AG10803 (cell line): Measurements from ENCODE around the gene C1QB.
"Not testable (repeated sequence)": the region's sequence is repeated elsewhere in the genome, so short reads cannot be mapped to it uniquely, and the experiment has no call there.

ENCODE experiments used
- DNase-seq: peaks from one replicate; pipeline ENCODE4 v3.0.0; 2010; ENCODE audit warnings: low read depth
- H3K4me3 ChIP-seq: 2 replicates; pipeline ENCODE4 v1.5.1; 2011; ENCODE audit warnings: mild to moderate bottlenecking, low read length, control low read depth
- TF ChIP-seq, protein P1 (sequence below): conservative IDR thresholded peaks from 2 replicates; pipeline ENCODE4 v1.5.1; 2011; ENCODE audit warnings: mild to moderate bottlenecking, low read length, control low read depth, inconsistent platforms

Gene C1QB

DNA sequence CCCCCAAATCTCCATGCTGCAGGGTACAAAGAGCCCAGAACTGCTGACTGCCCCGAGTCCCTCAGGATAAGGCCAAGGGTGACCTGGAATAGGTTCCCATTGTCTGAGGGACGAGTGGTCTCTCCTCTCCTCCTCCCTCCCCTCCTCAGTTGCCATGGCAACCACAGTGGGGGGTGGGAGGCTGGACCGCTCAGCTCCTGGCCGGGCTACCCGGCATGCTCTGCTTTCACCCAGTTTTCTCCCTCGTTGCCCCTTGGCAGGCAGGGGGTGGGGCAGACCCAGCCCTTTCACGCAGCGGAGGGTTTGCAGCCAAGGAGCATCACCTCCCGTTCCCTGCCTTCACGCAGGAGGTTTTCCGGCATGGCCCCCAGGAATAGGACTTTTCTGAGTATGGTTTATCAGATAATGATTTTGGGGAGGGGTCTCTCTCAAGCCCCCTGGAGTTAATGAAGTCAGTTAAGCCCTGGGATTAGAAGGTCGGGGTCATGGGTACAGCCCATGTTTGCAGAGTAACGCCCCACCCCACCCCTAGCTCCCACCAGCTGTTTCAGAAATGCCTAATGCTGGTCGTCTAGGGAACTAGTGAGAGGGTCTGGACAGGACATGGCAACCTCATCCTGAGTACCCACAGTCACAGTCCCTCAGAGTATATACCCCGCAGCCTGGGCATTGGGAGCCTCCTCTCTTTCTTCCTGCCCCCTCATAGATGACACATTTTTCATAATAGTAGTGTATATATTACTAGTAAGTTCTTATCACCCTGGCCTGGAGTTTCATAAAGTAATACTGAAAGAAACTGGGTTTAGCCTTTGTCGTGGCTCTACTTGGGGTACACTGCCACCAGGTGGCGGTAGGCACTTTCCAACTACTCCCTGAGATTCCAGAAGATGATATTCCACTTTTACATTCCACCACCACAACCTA lies 20.7 kb downstream of the C1QB start:
- no peak overlapping the region for H3K4me3 ChIP-seq
- TF ChIP-seq, protein P1, sequence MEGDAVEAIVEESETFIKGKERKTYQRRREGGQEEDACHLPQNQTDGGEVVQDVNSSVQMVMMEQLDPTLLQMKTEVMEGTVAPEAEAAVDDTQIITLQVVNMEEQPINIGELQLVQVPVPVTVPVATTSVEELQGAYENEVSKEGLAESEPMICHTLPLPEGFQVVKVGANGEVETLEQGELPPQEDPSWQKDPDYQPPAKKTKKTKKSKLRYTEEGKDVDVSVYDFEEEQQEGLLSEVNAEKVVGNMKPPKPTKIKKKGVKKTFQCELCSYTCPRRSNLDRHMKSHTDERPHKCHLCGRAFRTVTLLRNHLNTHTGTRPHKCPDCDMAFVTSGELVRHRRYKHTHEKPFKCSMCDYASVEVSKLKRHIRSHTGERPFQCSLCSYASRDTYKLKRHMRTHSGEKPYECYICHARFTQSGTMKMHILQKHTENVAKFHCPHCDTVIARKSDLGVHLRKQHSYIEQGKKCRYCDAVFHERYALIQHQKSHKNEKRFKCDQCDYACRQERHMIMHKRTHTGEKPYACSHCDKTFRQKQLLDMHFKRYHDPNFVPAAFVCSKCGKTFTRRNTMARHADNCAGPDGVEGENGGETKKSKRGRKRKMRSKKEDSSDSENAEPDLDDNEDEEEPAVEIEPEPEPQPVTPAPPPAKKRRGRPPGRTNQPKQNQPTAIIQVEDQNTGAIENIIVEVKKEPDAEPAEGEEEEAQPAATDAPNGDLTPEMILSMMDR = peak; percentile 93
- DNase-seq = peak; percentile 58

DNA sequence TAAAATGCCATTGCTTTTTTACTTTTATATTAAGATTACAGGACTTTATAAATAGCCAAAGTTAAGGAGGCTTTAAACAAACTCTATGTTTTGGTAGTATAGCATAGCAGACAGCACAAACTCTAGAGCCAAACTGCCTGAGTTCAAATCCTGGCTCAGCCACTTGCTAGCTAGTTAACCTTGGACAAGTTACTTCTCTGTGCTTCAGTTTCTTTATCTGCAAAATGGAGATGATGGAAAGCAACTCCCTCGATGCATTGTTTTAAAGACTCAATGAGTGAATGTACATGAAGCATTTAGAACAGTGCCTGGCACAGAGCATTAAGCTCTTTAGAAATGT lies 21.3 kb downstream of the C1QB start:
- TF ChIP-seq, protein P1 = no peak
- H3K4me3 ChIP-seq = no peak overlapping the region
- DNase-seq = no peak

DNA sequence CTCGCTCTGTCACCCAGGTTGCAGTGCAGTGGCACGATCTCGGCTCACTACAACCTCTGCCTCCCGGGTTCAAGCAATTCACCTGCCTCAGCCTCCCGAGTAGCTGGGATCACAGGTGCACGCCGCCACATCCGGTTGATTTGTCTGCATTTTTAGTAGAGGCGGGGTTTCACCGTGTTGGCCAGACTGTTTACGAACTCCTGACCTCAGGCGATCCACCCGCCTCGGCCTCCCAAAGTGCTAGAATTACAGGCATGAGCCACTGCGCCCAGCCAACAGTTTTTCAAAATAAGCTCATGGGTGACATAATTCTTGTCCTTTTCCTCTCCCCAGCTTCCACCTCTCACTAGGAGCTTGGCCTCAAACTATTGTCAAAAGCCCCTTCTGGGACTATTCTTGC lies 23.1 kb downstream of the C1QB start:
- DNase-seq, H3K4me3 ChIP-seq: not testable (repeated sequence)

DNA sequence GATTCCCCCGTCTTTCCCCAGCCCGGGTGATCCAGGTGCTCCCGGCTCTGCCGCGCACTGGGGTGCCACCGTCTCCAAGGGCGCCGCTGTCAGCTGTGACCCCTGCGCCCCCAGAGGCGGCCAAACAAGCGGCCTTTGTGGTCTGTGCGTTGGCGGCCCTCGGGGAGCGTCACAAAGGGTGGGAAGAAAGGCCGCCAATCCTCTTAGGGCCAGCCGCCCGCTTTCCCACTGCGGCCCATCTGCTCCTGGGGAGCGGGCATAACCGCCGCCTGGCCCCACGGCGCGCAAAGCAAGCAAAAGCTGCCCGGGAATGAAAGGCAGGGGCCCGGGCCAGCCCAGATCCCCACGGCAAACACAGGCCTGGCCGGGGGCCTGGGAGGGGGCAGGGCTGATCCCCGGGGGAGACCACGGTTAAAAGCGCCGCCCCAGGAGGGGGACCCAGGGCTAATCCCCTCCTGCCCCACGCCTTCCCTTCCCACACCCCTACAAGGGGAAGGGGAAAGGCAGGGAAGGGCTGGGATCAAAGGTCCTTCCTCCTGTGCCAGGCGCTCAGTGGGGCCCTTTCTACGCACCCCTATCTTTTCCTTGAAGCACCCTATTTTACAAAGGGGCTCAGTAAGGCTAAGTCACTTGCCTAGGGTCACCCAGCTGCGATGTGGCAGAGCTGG lies 24.0 kb downstream of the C1QB start:
- TF ChIP-seq, protein P1 = no peak
- DNase-seq = no peak
- H3K4me3 ChIP-seq = no peak overlapping the region

DNA sequence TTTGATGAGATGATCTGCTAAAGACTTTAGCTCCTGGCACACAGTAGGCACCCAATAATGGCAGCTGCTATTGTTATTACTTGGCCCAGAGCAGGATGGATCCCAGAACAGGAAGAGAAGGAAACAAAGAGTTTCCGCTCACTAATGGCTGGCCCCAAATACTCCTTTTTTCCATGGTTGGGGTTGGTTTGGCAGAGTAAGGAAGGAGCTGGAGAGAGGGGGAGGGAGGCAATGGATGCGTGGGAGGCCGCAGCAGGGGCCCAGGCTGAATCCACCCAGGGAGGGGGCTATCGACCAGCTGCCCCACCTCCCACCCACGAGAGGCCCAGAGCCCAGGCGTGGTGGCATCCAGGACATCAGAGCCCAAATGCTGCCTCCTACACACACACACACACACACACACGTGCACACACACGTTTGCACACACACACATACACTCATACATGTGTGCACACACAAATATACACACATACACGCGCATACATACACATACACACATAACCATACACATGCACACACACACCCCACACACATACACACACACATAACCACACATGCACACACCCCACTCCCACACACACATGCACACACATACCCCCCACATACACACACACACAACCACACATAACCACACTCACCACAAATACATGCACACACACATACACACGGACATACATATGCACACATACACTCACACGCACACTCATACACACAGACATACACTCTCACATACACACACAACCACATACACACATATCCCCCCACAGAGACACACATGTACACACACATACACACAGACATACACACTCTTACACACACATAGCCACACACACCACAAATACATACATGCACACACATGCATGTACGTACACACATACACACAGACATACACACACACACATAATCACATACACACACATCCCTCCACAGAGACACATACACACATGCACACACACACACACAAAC lies 25.2 kb downstream of the C1QB start:
- no peak overlapping the region for H3K4me3 ChIP-seq
- TF ChIP-seq, protein P1 = no peak
- DNase-seq = no peak

DNA sequence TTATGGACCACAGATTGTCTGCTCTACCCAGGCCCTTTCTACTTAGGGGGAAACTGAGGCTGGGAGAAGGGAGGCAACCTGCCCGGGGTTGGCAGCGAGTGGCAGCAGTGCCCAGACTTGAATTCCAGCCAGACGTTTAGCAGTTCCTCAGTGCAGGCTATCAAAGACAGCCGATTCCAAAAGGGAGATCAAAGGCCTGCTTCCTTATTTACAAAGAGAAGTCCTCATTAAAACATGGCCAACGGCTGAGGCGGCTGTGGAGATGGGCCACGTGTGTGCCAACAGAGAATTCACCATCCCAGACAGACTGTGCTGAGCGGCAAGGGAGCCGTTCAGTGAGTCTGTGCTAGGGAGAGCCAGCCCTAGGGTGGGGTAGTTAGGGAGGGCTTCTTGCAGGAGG lies 27.7 kb downstream of the C1QB start:
- TF ChIP-seq, protein P1 = no peak
- no peak for DNase-seq
- no peak overlapping the region for H3K4me3 ChIP-seq
